ENCODE results near the gene ZNF296. TPM values are rescaled to one million over a fixed set of nuclear protein-coding genes. Genes with fewer than 3 reads are reported as not detected.

ZNF296 gene
- total and polyA plus RNA-seq, 2 experiments from 2014 or later = not detected

DNA sequence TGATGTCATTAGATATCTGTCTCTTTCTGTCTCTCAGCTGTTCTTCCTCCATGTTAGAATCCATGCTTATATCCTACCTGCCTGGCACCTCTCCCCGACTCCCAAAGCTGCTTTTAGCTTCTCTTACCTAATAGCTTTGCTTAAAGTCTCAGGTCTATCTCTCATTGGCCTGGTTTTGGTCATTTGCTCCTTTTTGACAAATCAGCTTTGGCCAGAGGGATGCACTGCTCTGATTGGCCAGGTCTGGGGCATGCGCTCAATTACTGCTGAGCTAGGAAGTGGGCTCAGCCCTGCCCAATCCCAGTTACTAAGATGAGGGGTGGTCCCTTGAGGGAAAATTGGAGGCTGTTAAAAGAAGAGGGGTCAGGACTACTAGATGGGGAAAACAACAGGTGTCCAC, 48.9 kb downstream of the ZNF296 start:
- Histone ChIP-seq H3K4me3 (no peak overlapping the region), H2AFZ (no peak overlapping the region), H3K36me3 (ENCODE audit: low read depth) (no peaks in the 10 kb centered on the region), H3K27me3 (replicated peaks; ENCODE audit: insufficient read depth) (no peaks in the 10 kb centered on the region), H3F3A (ENCODE audit: insufficient read depth) (no peaks in the 10 kb centered on the region), H3K4me1 (ENCODE audit: insufficient read depth) (no peaks in the 10 kb centered on the region), H3K4me2 (ENCODE audit: unreplicated experiment) (no peak overlapping the region), H3K27ac (no peak overlapping the region), H3K9me3 (ENCODE audit: low read depth) (no peaks in the 10 kb centered on the region), H3K9ac (no peak overlapping the region), H3K9me2 (ENCODE audit: insufficient read depth) (no peaks in the 10 kb centered on the region), H4K20me1 (ENCODE audit: insufficient read depth) (no peaks in the 10 kb centered on the region), H3K79me2 (ENCODE audit: insufficient read depth) (no peaks in the 10 kb centered on the region)
- 67 to 75% methylated on average over 2 of the region's 2 CpGs for WGBS, 2 experiments (ENCODE audit: low coverage in 1 of 2, low lambda C conversion rate in 2 of 2, missing lambda C conversion rate in 2 of 2)
- DNase-seq = no peak
- in situ Hi-C loops (cut with MboI) = no loop called here
- TF ChIP-seq EZH2 (IDR thresholded peaks at IDR 0.05; ENCODE audit: insufficient read depth, poor library complexity, severe bottlenecking) (no peak), EZH2phosphoT487 (IDR thresholded peaks at IDR 0.05; ENCODE audit: insufficient read depth, low read depth) (no peak)

DNA sequence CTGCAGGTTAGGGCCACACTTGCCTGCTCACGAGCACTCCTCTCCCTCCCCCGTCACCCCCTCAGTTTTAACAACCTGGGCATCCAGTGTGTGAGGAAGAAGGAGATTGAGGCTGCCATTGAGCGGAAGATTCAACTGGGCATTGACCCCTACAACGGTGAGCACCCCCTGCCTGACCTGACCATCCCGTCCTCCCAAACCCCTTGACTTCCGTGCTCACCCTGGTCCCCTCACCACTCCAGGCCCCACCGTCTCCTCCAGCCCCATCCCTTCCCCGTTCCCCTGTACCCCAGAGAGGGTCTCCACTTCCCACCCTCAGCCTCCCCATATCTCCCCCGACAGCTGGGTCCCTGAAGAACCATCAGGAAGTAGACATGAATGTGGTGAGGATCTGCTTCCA, 51.0 kb downstream of the ZNF296 start:
- Histone ChIP-seq H3K4me1 (ENCODE audit: insufficient read depth) (no peaks in the 10 kb centered on the region), H3K27ac (no peak overlapping the region), H3K9ac (no peak overlapping the region), H3K27me3 (replicated peaks; ENCODE audit: insufficient read depth) (no peaks in the 10 kb centered on the region), H3K4me2 (ENCODE audit: unreplicated experiment) (no peak overlapping the region), H4K20me1 (ENCODE audit: insufficient read depth) (no peaks in the 10 kb centered on the region), H3K36me3 (ENCODE audit: low read depth) (no peaks in the 10 kb centered on the region), H2AFZ (no peak overlapping the region), H3K4me3 (no peak overlapping the region), H3F3A (ENCODE audit: insufficient read depth) (no peaks in the 10 kb centered on the region), H3K9me3 (ENCODE audit: low read depth) (no peaks in the 10 kb centered on the region), H3K9me2 (ENCODE audit: insufficient read depth) (no peaks in the 10 kb centered on the region), H3K79me2 (ENCODE audit: insufficient read depth) (no peaks in the 10 kb centered on the region)
- no peak for DNase-seq
- WGBS, 2 experiments (ENCODE audit: low coverage in 1 of 2, low lambda C conversion rate in 2 of 2, missing lambda C conversion rate in 2 of 2) = 84 to 90% methylated on average over 9 of the region's 9 CpGs
- in situ Hi-C loops (cut with MboI) = no loop called here
- TF ChIP-seq EZH2phosphoT487 (IDR thresholded peaks at IDR 0.05; ENCODE audit: insufficient read depth, low read depth) = no peak

DNA sequence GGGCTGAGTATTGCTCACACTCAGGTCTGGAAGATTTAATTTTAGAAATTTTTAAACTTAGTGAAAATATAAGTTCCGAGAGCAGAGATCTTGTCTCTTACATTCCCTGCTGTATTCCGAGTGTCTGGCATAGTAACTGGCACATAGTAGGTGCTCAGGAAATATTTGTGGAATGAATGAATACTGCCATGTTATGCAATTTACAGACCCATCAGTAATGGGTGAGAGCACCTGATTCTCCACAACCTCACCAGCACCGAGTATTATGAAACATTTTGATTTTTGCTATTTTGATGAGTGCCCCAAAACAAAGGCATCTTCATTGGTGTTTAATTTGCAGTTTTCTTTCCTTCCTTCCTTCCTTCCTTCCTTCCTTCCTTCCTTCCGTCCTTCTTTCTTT, 53.2 kb downstream of the ZNF296 start:
- Histone ChIP-seq H3K27me3 (replicated peaks; ENCODE audit: insufficient read depth) (no peaks in the 10 kb centered on the region), H3K36me3 (ENCODE audit: low read depth) (no peaks in the 10 kb centered on the region)
- 99 to 100% methylated on average over 4 of the region's 4 CpGs for WGBS, 2 experiments (ENCODE audit: low coverage in 1 of 2, low lambda C conversion rate in 2 of 2, missing lambda C conversion rate in 2 of 2)

DNA sequence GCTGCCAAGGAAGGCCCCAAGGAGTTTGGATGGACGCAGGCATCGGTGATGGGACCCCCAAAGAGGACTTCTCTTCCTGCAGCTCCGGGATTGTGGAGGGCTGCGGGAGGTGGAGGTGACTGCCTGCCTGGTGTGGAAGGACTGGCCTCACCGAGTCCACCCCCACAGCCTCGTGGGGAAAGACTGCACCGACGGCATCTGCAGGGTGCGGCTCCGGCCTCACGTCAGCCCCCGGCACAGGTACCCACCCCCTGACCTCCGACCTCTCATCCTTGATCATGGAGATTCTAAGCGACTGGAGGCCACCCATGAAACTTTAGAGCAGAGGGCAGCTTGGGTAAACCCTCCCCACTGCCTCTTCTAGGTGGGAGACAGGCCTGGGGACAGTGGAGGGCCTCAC, 54.3 kb downstream of the ZNF296 start:
- TF ChIP-seq EZH2phosphoT487 (IDR thresholded peaks at IDR 0.05; ENCODE audit: insufficient read depth, low read depth) = no peak
- no peak for TF ChIP-seq EZH2 (IDR thresholded peaks at IDR 0.05; ENCODE audit: insufficient read depth, poor library complexity, severe bottlenecking)
- peaks cover 3% of the 10 kb centered on the region; the same call in 1 of the 2 replicates for H3K4me1 ChIP-seq (ENCODE audit: insufficient read depth)
- no peaks in the 10 kb centered on the region for H3K36me3 ChIP-seq (ENCODE audit: low read depth)
- WGBS, 2 experiments (ENCODE audit: low coverage in 1 of 2, low lambda C conversion rate in 2 of 2, missing lambda C conversion rate in 2 of 2) = 73 to 81% methylated on average over 13 to 14 of the region's 14 CpGs
- no peaks in the 10 kb centered on the region for H4K20me1 ChIP-seq (ENCODE audit: insufficient read depth)
- no peaks in the 10 kb centered on the region for H3K79me2 ChIP-seq (ENCODE audit: insufficient read depth)
- no peak overlapping the region for H3K4me2 ChIP-seq (ENCODE audit: unreplicated experiment)
- no peak for DNase-seq
- no peak overlapping the region for H3K27ac ChIP-seq
- no peaks in the 10 kb centered on the region for H3K27me3 ChIP-seq (replicated peaks; ENCODE audit: insufficient read depth)
- H3K9me2 ChIP-seq (ENCODE audit: insufficient read depth) = no peaks in the 10 kb centered on the region
- no peak overlapping the region for H3K4me3 ChIP-seq
- H3K9me3 ChIP-seq (ENCODE audit: low read depth) = no peaks in the 10 kb centered on the region
- H2AFZ ChIP-seq = no peak overlapping the region
- in situ Hi-C loops (cut with MboI) = no loop called here
- H3K9ac ChIP-seq = no peak overlapping the region
- peaks cover 5% of the 10 kb centered on the region; the same call in 1 of the 2 replicates for H3F3A ChIP-seq (ENCODE audit: insufficient read depth)

More for the DNA sequence above, 53.2 kb downstream of the ZNF296 start:
- DNase-seq = no peak
- in situ Hi-C loops (cut with MboI) = no loop called here
- Histone ChIP-seq H4K20me1 (ENCODE audit: insufficient read depth) (no peaks in the 10 kb centered on the region), H3K9me2 (ENCODE audit: insufficient read depth) (no peaks in the 10 kb centered on the region), H3K4me1 (ENCODE audit: insufficient read depth) (no peaks in the 10 kb centered on the region), H3K79me2 (ENCODE audit: insufficient read depth) (no peaks in the 10 kb centered on the region), H3K4me3 (no peak overlapping the region), H2AFZ (no peak overlapping the region), H3K27ac (no peak overlapping the region), H3K9ac (no peak overlapping the region), H3K4me2 (ENCODE audit: unreplicated experiment) (no peak overlapping the region), H3K9me3 (ENCODE audit: low read depth) (no peaks in the 10 kb centered on the region), H3F3A (ENCODE audit: insufficient read depth) (no peaks in the 10 kb centered on the region)
- no peak for TF ChIP-seq EZH2phosphoT487 (IDR thresholded peaks at IDR 0.05; ENCODE audit: insufficient read depth, low read depth)
- no peak for TF ChIP-seq EZH2 (IDR thresholded peaks at IDR 0.05; ENCODE audit: insufficient read depth, poor library complexity, severe bottlenecking)

Small RNAs within 50 kb of the gene (small RNA-seq; reads per million reads assigned to genes)
- gene RNU6-611P (ENCODE audit: low read depth, low replicate concordance) = not detected

Other genes with a start within 250 kb of the ZNF296 start
- gene NECTIN2, start 230.2 kb downstream of the ZNF296 start, total RNA-seq (2014; rRNA removed; shearing (Covaris generic)) = 71.7 and 88.7 TPM in 2 replicates
- 60.5 and 63.0 TPM in 2 replicates for gene NECTIN2, start 230.2 kb downstream of the ZNF296 start, polyA plus RNA-seq (2016; fragmentation: Nextera tagmentation; extraction: Ambion mirVana)
- 52.9 and 72.5 TPM in 2 replicates for gene TOMM40, start 185.2 kb downstream of the ZNF296 start, total RNA-seq (2014; rRNA removed; shearing (Covaris generic))
- gene TOMM40, start 185.2 kb downstream of the ZNF296 start, polyA plus RNA-seq (2016; fragmentation: Nextera tagmentation; extraction: Ambion mirVana) = 54.6 and 54.7 TPM in 2 replicates
- 0.76 TPM in 1 of 2 replicates, not detected in the other for gene APOE, start 170.7 kb downstream of the ZNF296 start, total RNA-seq (2014; rRNA removed; shearing (Covaris generic))
- gene APOE, start 170.7 kb downstream of the ZNF296 start, polyA plus RNA-seq (2016; fragmentation: Nextera tagmentation; extraction: Ambion mirVana) = 0.60 and 0.87 TPM in 2 replicates
- not detected in 2 replicates for gene APOC1, start 161.9 kb downstream of the ZNF296 start, total RNA-seq (2014; rRNA removed; shearing (Covaris generic))
- gene APOC1, start 161.9 kb downstream of the ZNF296 start, polyA plus RNA-seq (2016; fragmentation: Nextera tagmentation; extraction: Ambion mirVana) = 0.49 TPM in 1 of 2 replicates, not detected in the other
- not detected in 2 replicates for gene APOC4, start 134.2 kb downstream of the ZNF296 start, total RNA-seq (2014; rRNA removed; shearing (Covaris generic))
- gene APOC4, start 134.2 kb downstream of the ZNF296 start, polyA plus RNA-seq (2016; fragmentation: Nextera tagmentation; extraction: Ambion mirVana) = not detected in 2 replicates
- gene APOC2, start 130.4 kb downstream of the ZNF296 start, total RNA-seq (2014; rRNA removed; shearing (Covaris generic)) = not detected in 2 replicates
- gene APOC2, start 130.4 kb downstream of the ZNF296 start, polyA plus RNA-seq (2016; fragmentation: Nextera tagmentation; extraction: Ambion mirVana) = not detected in 2 replicates
- gene CLPTM1, start 121.1 kb downstream of the ZNF296 start, total RNA-seq (2014; rRNA removed; shearing (Covaris generic)) = 40.5 and 42.5 TPM in 2 replicates
- 103 and 109 TPM in 2 replicates for gene CLPTM1, start 121.1 kb downstream of the ZNF296 start, polyA plus RNA-seq (2016; fragmentation: Nextera tagmentation; extraction: Ambion mirVana)
- gene RELB, start 75.0 kb downstream of the ZNF296 start, total RNA-seq (2014; rRNA removed; shearing (Covaris generic)) = 9.7 and 12.5 TPM in 2 replicates
- gene RELB, start 75.0 kb downstream of the ZNF296 start, polyA plus RNA-seq (2016; fragmentation: Nextera tagmentation; extraction: Ambion mirVana) = 7.6 and 10.0 TPM in 2 replicates
- 12.3 and 45.1 TPM in 2 replicates for gene CLASRP, start 37.4 kb downstream of the ZNF296 start, total RNA-seq (2014; rRNA removed; shearing (Covaris generic))
- gene CLASRP, start 37.4 kb downstream of the ZNF296 start, polyA plus RNA-seq (2016; fragmentation: Nextera tagmentation; extraction: Ambion mirVana) = 9.2 and 10.1 TPM in 2 replicates
- 22.5 and 25.3 TPM in 2 replicates for gene GEMIN7, start 2.8 kb upstream of the ZNF296 start, total RNA-seq (2014; rRNA removed; shearing (Covaris generic))
- gene GEMIN7, start 2.8 kb upstream of the ZNF296 start, polyA plus RNA-seq (2016; fragmentation: Nextera tagmentation; extraction: Ambion mirVana) = 48.4 and 49.7 TPM in 2 replicates
- gene PPP1R37, start 16.7 kb upstream of the ZNF296 start, total RNA-seq (2014; rRNA removed; shearing (Covaris generic)) = 39.2 and 43.8 TPM in 2 replicates
- 1.6 and 1.9 TPM in 2 replicates for gene PPP1R37, start 16.7 kb upstream of the ZNF296 start, polyA plus RNA-seq (2016; fragmentation: Nextera tagmentation; extraction: Ambion mirVana)
- gene NKPD1, start 84.5 kb upstream of the ZNF296 start, total RNA-seq (2014; rRNA removed; shearing (Covaris generic)) = 0.11 and 0.25 TPM in 2 replicates
- not detected in 2 replicates for gene NKPD1, start 84.5 kb upstream of the ZNF296 start, polyA plus RNA-seq (2016; fragmentation: Nextera tagmentation; extraction: Ambion mirVana)
- 0.89 and 11.2 TPM in 2 replicates for gene TRAPPC6A, start 101.8 kb upstream of the ZNF296 start, total RNA-seq (2014; rRNA removed; shearing (Covaris generic))
- gene TRAPPC6A, start 101.8 kb upstream of the ZNF296 start, polyA plus RNA-seq (2016; fragmentation: Nextera tagmentation; extraction: Ambion mirVana) = 16.9 and 18.8 TPM in 2 replicates
- 4.3 and 9.0 TPM in 2 replicates for gene BLOC1S3, start 102.3 kb upstream of the ZNF296 start, total RNA-seq (2014; rRNA removed; shearing (Covaris generic))
- gene BLOC1S3, start 102.3 kb upstream of the ZNF296 start, polyA plus RNA-seq (2016; fragmentation: Nextera tagmentation; extraction: Ambion mirVana) = 7.2 and 8.9 TPM in 2 replicates
- 0.38 TPM in 1 of 2 replicates, not detected in the other for gene EXOC3L2, start 168.9 kb upstream of the ZNF296 start, total RNA-seq (2014; rRNA removed; shearing (Covaris generic))
- gene EXOC3L2, start 168.9 kb upstream of the ZNF296 start, polyA plus RNA-seq (2016; fragmentation: Nextera tagmentation; extraction: Ambion mirVana) = 0.06 TPM in 1 of 2 replicates, not detected in the other
- gene MARK4, start 174.8 kb upstream of the ZNF296 start, total RNA-seq (2014; rRNA removed; shearing (Covaris generic)) = 10.2 and 11.6 TPM in 2 replicates
- 4.0 and 4.9 TPM in 2 replicates for gene MARK4, start 174.8 kb upstream of the ZNF296 start, polyA plus RNA-seq (2016; fragmentation: Nextera tagmentation; extraction: Ambion mirVana)
- not detected in 2 replicates for gene CKM, start 246.4 kb upstream of the ZNF296 start, total RNA-seq (2014; rRNA removed; shearing (Covaris generic))
- gene CKM, start 246.4 kb upstream of the ZNF296 start, polyA plus RNA-seq (2016; fragmentation: Nextera tagmentation; extraction: Ambion mirVana) = 0.11 TPM in 1 of 2 replicates, not detected in the other